Glutamatergic neuron (in vitro differentiated cells): ENCODE measurements around the gene NEMF. TPM values are rescaled to one million over a fixed set of nuclear protein-coding genes. Genes with fewer than 3 reads are reported as not detected.
"Not testable (repeated sequence)": the region's sequence is repeated elsewhere in the genome, so short reads cannot be mapped to it uniquely, and the experiment has no call there.

Experiments
- DNase-seq: peaks from one replicate; pipeline ENCODE4 v3.0.0; 2022
- H3K27ac Mint-ChIP-seq: one replicate; pipeline ENCODE4 v1.8.0; 2020; ENCODE audit warnings: mild to moderate bottlenecking, mixed read lengths, inconsistent platforms; ENCODE audit not compliant: unreplicated experiment
- H3K27me3 Mint-ChIP-seq: one replicate; pipeline ENCODE4 v1.8.0; 2020; ENCODE audit warnings: mild to moderate bottlenecking, moderate library complexity, mixed read lengths, inconsistent platforms; ENCODE audit not compliant: unreplicated experiment
- H3K36me3 Mint-ChIP-seq: one replicate; pipeline ENCODE4 v1.8.0; 2020; ENCODE audit warnings: mild to moderate bottlenecking, mixed read lengths, inconsistent platforms; ENCODE audit not compliant: unreplicated experiment
- H3K4me1 Mint-ChIP-seq: one replicate; pipeline ENCODE4 v1.8.0; 2020; ENCODE audit warnings: mild to moderate bottlenecking, low read depth, mixed read lengths, inconsistent platforms; ENCODE audit not compliant: unreplicated experiment
- H3K4me3 Mint-ChIP-seq: one replicate; pipeline ENCODE4 v1.8.0; 2020; ENCODE audit warnings: mild to moderate bottlenecking, mixed read lengths, inconsistent platforms; ENCODE audit not compliant: unreplicated experiment
- H3K9me3 Mint-ChIP-seq: one replicate; pipeline ENCODE4 v1.8.0; 2020; ENCODE audit warnings: mild to moderate bottlenecking, moderate library complexity, mixed read lengths, inconsistent platforms; ENCODE audit not compliant: unreplicated experiment
- total RNA-seq: library from RNA; stranded (reverse); fragmentation: NEBNext Ultra II Directional; extraction: Animal tissue kit (Norgen Biotek cat#: 25700); gene quantifications from one replicate; pipeline ENCODE4 v1.2.1, GENCODE V29; 2021; ENCODE audit not compliant: unreplicated experiment
- TF ChIP-seq, protein P1 (sequence below): fragments of 200-600 bp; sonication (generic); IDR thresholded peaks from one replicate; pipeline ENCODE4 v1.5.0; 2021; ENCODE audit not compliant: partially characterized antibody, unreplicated experiment

Gene NEMF
- total RNA-seq, 1 donor from 2014 or later: 78.8 TPM

DNA sequence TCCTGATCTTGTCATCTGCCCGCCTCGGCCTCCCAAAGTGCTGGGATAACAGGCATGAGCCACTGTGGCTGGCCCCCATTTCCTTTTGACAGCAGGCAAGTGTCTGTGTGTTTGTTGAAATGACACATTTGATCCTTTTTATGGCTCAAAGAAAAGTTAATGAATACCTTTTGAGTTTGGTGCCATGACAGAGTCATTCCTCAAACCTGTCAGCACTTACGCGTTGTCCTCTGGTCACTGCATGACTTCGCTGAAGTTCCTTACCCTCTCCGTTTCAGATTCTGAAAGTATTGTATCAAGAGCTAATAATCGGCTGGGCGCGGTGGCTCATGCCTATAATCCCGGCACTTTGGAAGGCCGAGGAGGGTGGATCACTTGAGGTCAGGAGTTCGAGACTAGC is 32.4 kb downstream of the NEMF start:
- Mint-ChIP-seq H3K4me1 (no peaks in the 10 kb centered on the region), H3K36me3 (peaks cover 14% of the 10 kb centered on the region), H3K27ac (no peak overlapping the region), H3K27me3 (no peaks in the 10 kb centered on the region), H3K4me3 (no peak overlapping the region), H3K9me3 (no peaks in the 10 kb centered on the region)
- TF ChIP-seq, protein P1, sequence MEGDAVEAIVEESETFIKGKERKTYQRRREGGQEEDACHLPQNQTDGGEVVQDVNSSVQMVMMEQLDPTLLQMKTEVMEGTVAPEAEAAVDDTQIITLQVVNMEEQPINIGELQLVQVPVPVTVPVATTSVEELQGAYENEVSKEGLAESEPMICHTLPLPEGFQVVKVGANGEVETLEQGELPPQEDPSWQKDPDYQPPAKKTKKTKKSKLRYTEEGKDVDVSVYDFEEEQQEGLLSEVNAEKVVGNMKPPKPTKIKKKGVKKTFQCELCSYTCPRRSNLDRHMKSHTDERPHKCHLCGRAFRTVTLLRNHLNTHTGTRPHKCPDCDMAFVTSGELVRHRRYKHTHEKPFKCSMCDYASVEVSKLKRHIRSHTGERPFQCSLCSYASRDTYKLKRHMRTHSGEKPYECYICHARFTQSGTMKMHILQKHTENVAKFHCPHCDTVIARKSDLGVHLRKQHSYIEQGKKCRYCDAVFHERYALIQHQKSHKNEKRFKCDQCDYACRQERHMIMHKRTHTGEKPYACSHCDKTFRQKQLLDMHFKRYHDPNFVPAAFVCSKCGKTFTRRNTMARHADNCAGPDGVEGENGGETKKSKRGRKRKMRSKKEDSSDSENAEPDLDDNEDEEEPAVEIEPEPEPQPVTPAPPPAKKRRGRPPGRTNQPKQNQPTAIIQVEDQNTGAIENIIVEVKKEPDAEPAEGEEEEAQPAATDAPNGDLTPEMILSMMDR: no peak
- DNase-seq: no peak

- Mint-ChIP-seq H3K36me3 (peaks cover 24% of the 10 kb centered on the region), H3K27me3 (no peaks in the 10 kb centered on the region), H3K4me1 (no peaks in the 10 kb centered on the region), H3K4me3 (no peak overlapping the region), H3K9me3 (no peaks in the 10 kb centered on the region), H3K27ac (no peak overlapping the region)
- no peak for DNase-seq
- TF ChIP-seq, protein P1: no peak
Measured at GRCh38 chr14:49816844-49817243, 35.7 kb downstream of the NEMF start.

GRCh38 chr14:49816118-49816517 is 36.5 kb downstream of the NEMF start:
- not testable (repeated sequence) for DNase-seq, H3K9me3 Mint-ChIP-seq, H3K27me3 Mint-ChIP-seq, H3K4me1 Mint-ChIP-seq, H3K4me3 Mint-ChIP-seq
- H3K27ac Mint-ChIP-seq: peak overlapping the region; percentile 33
- peaks cover 24% of the 10 kb centered on the region for H3K36me3 Mint-ChIP-seq

DNA sequence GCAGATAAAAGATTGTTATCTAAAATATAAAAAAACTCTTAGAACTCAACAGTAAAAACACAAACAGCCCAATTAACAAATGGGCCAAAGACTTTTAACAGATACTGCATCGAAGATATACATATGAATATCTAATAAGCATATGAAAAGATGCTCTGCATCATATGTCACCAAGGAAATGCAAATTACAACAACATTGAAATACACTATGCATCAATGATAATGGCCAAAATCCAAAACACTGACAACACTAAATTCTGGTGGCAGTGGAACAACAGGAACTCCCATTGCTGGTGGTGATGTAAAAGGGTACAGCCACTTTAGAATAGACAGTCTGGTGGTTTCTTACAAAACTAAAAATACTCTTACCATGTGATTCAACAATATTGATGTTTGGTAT is 43.8 kb downstream of the NEMF start:
- no peaks in the 10 kb centered on the region for H3K9me3 Mint-ChIP-seq
- H3K27me3 Mint-ChIP-seq: no peaks in the 10 kb centered on the region
- H3K36me3 Mint-ChIP-seq: peaks cover 11% of the 10 kb centered on the region
- H3K4me3 Mint-ChIP-seq: no peak overlapping the region
- TF ChIP-seq, protein P1: no peak
- H3K4me1 Mint-ChIP-seq: no peaks in the 10 kb centered on the region
- H3K27ac Mint-ChIP-seq: no peak overlapping the region
- no peak for DNase-seq

DNA sequence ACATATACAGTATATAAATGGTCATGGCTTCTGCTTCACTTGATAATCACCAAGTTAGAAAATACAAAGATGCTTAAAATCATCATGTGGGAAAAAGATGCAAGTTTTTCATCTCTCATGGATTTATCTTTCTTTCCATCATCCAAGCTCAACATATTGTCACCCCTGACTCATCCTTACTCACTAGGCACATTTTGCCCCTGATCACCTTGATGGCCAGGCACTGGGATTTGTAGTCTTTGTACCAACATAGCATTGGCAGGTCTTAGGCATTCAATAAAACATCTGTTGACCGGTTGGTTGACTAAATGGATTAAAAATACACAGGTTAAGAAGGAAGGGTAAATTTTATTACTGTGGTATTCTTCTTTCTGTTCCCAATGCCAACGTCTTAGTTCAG is 56.6 kb downstream of the NEMF start:
- Mint-ChIP-seq H3K27ac (no peak overlapping the region), H3K9me3 (no peaks in the 10 kb centered on the region), H3K36me3 (no peaks in the 10 kb centered on the region)

More for the DNA sequence above, 56.6 kb downstream of the NEMF start:
- TF ChIP-seq, protein P1: no peak
- DNase-seq: no peak
- no peaks in the 10 kb centered on the region for H3K27me3 Mint-ChIP-seq
- H3K4me1 Mint-ChIP-seq: no peaks in the 10 kb centered on the region
- no peak overlapping the region for H3K4me3 Mint-ChIP-seq
